Activated T-helper 17 cell treated with anti-CD3 and anti-CD28 coated beads, Interleukin-2, amount 50 U/mL, for 72 hours (primary cell): ENCODE data around the gene TBL1Y. TPM values are rescaled to one million over a fixed set of nuclear protein-coding genes. Genes with fewer than 3 reads are reported as not detected.

Source experiments
- ATAC-seq: fragments of 150-1000 bp; cut with Tn5 transposase; replicated peaks from 2 replicates; pipeline ENCODE4 v1.10.0; 2021; ENCODE audit warnings: mild to moderate bottlenecking, moderate library complexity
- H3K27ac Mint-ChIP-seq: one replicate; pipeline ENCODE4 v1.8.0; 2022; ENCODE audit warnings: mixed read lengths
- H3K27me3 Mint-ChIP-seq: one replicate; pipeline ENCODE4 v1.8.0; 2022; ENCODE audit warnings: mixed read lengths
- H3K36me3 Mint-ChIP-seq: one replicate; pipeline ENCODE4 v1.8.0; 2022; ENCODE audit warnings: low read depth, mild to moderate bottlenecking, mixed read lengths
- H3K4me1 Mint-ChIP-seq: one replicate; pipeline ENCODE4 v1.8.0; 2022; ENCODE audit warnings: mixed read lengths
- H3K4me3 Mint-ChIP-seq: one replicate; pipeline ENCODE4 v1.8.0; 2022; ENCODE audit warnings: mild to moderate bottlenecking, mixed read lengths
- H3K9me3 Mint-ChIP-seq: one replicate; pipeline ENCODE4 v1.8.0; 2022; ENCODE audit warnings: mixed read lengths
- total RNA-seq, 2 donors: library from RNA; stranded (reverse); gene quantifications; one replicate each; pipeline ENCODE4 v1.2.3, GENCODE V29; 2022

Gene TBL1Y
- total RNA-seq, 2 donors from 2014 or later: not detected

DNA sequence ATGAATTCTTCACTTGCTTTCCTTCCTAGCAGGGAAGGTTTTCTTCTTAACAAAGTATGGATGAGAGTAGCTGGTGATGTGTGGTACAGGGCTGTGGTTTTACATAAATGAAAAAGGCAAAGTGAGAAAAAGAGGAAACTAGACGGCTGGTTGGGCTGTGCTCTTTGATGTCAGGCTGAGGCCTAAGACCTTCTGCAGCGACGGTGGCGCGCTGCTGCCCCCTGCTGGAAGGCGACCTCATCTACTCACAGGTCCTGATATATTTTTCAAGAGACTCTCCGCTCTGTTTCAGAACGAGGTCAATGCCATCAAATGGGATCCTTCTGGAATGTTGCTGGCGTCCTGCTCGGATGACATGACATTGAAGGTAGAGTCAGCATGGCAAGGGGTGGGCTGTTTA lies 175.1 kb downstream of the TBL1Y start:
- Mint-ChIP-seq H3K4me1 (no peaks in the 10 kb centered on the region), H3K27ac (peak overlapping the region; percentile 61), H3K27me3 (no peaks in the 10 kb centered on the region), H3K36me3 (no peaks in the 10 kb centered on the region), H3K4me3 (no peak overlapping the region), H3K9me3 (no peaks in the 10 kb centered on the region)
- ATAC-seq: peak; percentile 86

DNA sequence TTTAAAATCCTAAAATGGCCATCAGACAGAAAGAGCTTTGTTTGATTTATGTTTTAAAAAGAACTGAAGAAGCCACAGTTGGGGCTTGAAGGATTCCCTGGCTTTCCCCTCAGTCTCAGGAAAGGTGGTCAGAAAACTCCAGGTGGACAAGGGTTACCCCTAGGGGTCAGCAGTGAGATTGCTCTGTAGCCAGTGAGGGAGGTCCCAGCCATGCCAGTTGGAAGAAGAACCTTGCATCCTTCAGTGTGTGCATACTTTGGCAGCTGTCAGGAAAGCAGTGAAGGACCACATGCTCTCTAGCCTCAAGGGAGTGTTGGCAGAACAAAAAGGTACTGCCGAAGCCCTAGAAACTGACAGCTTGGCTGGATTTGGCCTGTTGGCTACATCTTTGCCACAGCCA lies 182.3 kb downstream of the TBL1Y start:
- ATAC-seq: no peak
- no peak overlapping the region for H3K27ac Mint-ChIP-seq

DNA sequence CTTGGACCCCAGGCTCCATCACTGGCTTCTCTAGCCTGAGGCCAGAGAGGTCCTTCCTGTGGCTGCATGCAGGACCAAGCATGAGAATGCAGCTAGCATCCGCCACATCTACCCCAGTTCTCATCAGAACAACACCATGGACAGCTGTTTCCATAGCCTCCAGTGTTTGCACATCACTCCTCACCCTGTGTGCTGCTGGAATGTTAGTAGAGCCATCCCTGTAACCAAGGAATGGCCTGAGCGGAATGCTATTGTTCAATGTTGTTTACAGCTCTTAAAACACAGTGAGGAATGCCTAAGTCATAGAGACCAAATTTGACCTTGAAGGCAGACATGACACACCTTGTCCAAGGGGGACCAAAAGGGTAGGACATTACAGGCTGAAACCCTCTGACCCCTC lies 183.9 kb downstream of the TBL1Y start:
- Mint-ChIP-seq H3K27me3 (no peaks in the 10 kb centered on the region), H3K4me1 (no peaks in the 10 kb centered on the region), H3K36me3 (no peaks in the 10 kb centered on the region), H3K27ac (no peak overlapping the region), H3K9me3 (no peaks in the 10 kb centered on the region), H3K4me3 (no peak overlapping the region)
- ATAC-seq: no peak

More for the DNA sequence above, 182.3 kb downstream of the TBL1Y start:
- Mint-ChIP-seq H3K36me3 (no peaks in the 10 kb centered on the region), H3K4me1 (no peaks in the 10 kb centered on the region), H3K9me3 (no peaks in the 10 kb centered on the region), H3K4me3 (no peak overlapping the region), H3K27me3 (no peaks in the 10 kb centered on the region)

DNA sequence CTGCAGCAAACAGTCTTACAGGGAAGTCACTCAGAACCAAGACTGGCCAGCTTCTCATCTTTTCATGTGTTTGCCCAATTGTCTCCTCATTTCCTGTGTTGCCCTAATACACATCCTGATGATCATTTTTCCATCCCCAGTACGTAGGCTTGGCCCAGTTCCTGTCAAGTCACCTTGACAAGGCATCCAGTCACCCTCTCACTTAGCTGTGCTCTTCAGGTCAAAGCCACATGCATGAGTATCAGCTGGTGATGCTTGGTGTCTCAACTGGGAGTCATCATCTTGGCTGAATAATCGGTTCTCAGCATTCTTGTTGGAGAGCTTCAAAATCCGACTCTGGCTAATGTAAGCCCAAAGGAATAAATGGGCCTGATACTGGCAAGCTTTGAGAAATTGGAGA lies 186.5 kb downstream of the TBL1Y start:
- Mint-ChIP-seq H3K27me3 (no peaks in the 10 kb centered on the region), H3K4me3 (no peak overlapping the region), H3K9me3 (no peaks in the 10 kb centered on the region), H3K4me1 (no peaks in the 10 kb centered on the region), H3K27ac (no peak overlapping the region), H3K36me3 (no peaks in the 10 kb centered on the region)
- ATAC-seq: peak; percentile 76

DNA sequence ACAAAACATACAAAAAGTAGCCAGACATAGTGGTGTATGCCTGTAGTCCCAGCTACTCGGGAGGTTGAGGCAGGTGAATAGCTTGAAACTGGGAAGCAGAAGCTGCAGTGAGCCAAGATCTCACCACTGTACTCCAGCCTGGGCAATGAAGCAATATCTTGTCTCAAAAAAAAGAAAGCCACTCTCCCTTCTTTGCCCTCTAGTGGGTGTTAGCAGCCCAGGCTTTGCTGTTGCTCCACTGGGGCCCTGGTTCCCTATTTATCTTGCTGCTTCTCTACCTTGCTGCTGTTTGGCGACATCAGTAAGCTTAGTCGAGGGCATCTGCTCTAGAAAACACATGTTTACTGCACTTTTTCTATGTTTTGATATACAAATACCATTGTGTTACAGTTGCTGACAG lies 189.2 kb downstream of the TBL1Y start:
- no peaks in the 10 kb centered on the region for H3K9me3 Mint-ChIP-seq
- H3K4me1 Mint-ChIP-seq: peaks cover 7% of the 10 kb centered on the region
- no peaks in the 10 kb centered on the region for H3K27me3 Mint-ChIP-seq
- H3K36me3 Mint-ChIP-seq: no peaks in the 10 kb centered on the region
- no peak overlapping the region for H3K4me3 Mint-ChIP-seq
- ATAC-seq: peak; percentile 38
- H3K27ac Mint-ChIP-seq: no peak overlapping the region

DNA sequence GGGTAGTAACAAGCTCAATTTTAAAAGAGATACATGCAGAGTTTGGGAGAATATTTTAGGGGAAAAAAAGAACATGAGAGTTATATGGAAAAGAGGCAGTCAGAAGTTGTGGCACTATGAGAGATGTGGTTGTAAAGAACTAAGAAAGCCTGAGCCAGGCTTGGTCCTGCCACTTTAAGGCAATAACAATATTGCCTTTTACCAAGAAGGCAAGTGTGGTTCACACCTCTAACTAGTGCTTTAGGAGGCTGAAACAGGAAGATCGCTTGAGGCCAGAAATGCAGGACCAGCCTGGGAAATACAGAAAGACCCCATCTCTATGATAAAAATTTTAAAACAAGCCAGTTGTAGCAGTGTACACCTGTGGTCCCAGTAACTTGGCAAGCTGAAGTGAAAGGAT lies 192.2 kb downstream of the TBL1Y start:
- no peaks in the 10 kb centered on the region for H3K27me3 Mint-ChIP-seq
- no peaks in the 10 kb centered on the region for H3K9me3 Mint-ChIP-seq
- H3K36me3 Mint-ChIP-seq: no peaks in the 10 kb centered on the region
- H3K4me1 Mint-ChIP-seq: peaks cover 25% of the 10 kb centered on the region
- H3K4me3 Mint-ChIP-seq: no peak overlapping the region
- H3K27ac Mint-ChIP-seq: no peak overlapping the region
- ATAC-seq: no peak

DNA sequence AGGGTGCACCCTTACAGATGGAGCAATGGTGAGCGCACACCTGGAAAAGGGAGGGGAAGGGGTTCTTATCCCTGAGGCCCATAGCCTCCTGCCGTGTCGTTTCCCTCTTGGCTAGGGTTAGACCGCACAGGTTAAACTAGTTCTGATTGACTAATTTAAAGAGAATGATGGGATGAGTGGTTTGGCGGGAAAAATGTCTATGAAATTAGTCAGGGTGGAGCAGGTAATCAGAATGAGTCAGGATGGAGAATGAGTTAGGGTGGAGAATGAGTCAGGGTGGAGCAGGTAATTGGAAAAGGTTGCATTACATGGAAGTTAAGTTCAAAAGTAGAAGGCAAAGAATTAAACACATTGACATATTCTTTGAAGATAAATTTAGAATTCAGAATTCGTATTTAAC lies 196.7 kb downstream of the TBL1Y start:
- Mint-ChIP-seq H3K27ac (peak overlapping the region; percentile 77), H3K4me1 (peaks cover 24% of the 10 kb centered on the region), H3K9me3 (no peaks in the 10 kb centered on the region), H3K27me3 (no peaks in the 10 kb centered on the region), H3K36me3 (no peaks in the 10 kb centered on the region), H3K4me3 (peak overlapping the region; percentile 40)
- peak; percentile 77 for ATAC-seq

DNA sequence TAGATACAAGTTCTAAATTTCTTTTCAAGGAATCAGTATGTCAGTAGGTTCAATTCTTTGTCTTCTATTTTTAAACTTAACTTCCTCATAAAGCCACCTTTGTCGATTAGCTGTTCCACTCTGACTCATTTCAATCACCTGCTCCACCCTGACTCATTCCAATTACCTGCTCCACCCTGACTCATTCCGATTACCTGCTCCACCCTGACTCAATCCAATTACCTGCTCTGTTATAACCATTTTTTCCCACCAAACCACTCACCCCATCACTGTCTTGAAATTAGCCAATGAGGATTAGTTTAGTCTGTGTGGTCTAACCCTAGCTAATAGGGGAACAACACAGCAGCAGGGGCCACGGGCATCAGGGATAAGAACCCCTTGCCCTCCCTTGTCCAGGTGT lies 199.6 kb downstream of the TBL1Y start:
- Mint-ChIP-seq H3K27ac (peak overlapping the region; percentile 4), H3K4me1 (peaks cover 19% of the 10 kb centered on the region), H3K36me3 (no peaks in the 10 kb centered on the region), H3K4me3 (peak overlapping the region; percentile 15), H3K9me3 (no peaks in the 10 kb centered on the region), H3K27me3 (no peaks in the 10 kb centered on the region)
- ATAC-seq: peak; percentile 34

DNA sequence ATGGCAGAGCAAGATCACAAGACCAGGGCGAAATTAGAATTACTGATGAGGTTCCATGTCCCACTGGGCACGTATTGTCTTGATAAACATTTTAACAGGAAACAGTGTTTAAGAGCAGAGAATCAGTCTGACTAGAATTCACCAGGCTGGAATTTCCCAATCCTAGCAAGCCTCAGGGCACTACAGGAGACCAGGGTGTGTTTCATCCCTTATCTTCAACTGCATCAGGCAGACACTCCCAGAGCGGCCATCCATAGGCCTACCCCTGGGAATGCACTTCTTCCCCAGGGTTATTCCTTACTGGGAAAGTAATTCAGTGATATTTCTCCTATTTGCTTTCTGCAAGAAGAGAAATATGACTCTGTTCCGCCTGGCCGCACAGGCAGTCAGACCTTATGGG lies 205.4 kb downstream of the TBL1Y start:
- Mint-ChIP-seq H3K4me3 (no peak overlapping the region), H3K27ac (no peak overlapping the region), H3K9me3 (no peaks in the 10 kb centered on the region), H3K4me1 (no peaks in the 10 kb centered on the region), H3K27me3 (no peaks in the 10 kb centered on the region), H3K36me3 (no peaks in the 10 kb centered on the region)
- no peak for ATAC-seq

DNA sequence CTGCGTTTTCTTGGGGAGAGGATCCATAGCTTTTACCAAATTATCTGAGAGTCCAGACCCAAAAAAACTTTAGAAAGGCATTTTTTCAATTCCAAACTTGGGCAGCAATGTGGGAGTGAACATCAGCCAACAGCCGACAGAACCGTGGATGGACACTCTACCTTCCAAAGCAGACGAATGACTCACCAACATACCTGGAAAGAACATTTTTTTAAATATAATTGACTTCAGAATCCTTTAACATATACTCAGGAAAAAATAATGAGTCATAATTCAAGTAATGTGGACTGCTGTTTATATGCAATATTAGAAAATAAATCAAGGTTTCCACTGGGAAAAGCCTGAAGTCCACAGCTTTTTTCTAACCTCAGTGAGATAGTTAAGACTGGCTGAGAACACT lies 211.7 kb downstream of the TBL1Y start:
- Mint-ChIP-seq H3K9me3 (no peaks in the 10 kb centered on the region), H3K27me3 (no peaks in the 10 kb centered on the region), H3K4me3 (no peak overlapping the region), H3K4me1 (no peaks in the 10 kb centered on the region), H3K27ac (no peak overlapping the region), H3K36me3 (no peaks in the 10 kb centered on the region)
- ATAC-seq: no peak

DNA sequence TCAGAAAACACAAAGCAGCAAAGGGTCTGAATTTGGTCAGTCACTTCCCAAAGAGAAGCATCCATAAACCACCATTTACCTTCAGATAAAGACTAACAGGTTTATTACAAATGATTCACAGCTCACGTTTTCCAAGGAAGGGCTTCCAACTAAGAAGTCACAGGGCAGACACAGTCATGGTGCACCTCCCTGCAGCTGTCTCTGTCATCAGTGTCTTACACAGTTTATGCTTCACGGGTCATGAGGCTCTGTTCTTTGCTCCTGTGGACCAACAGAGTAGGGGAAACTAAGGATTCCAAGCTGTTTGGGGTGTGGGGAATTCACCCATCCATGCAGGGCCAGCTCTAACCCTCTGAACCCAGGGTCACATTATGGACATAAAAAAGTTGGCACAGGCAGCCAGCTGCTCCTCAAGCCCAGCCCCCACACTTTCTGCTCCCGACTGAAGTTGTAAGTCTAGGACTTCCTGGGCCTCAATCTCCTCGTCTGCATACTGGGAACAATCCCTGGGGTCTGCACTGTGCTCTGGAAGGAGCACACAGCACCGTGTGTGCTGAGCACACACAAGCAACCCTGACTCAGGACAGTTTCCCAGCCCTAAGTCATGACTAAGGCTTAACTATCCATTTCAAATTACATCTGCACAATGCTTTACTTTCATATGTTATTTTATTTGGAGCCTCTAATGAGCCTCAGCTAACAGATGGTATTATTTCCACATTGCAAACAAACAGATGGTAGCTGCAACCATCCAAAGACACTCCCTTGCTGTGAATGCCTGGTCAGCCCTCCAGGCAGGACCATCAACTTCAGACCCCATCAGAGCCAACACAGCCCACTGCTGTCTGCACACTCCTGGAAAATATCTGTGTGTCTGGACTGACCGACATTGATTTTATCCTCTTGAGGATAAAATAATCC lies 214.9 kb downstream of the TBL1Y start:
- Mint-ChIP-seq H3K9me3 (no peaks in the 10 kb centered on the region), H3K4me1 (no peaks in the 10 kb centered on the region), H3K4me3 (no peak overlapping the region), H3K36me3 (no peaks in the 10 kb centered on the region), H3K27ac (no peak overlapping the region), H3K27me3 (no peaks in the 10 kb centered on the region)
- no peak for ATAC-seq

DNA sequence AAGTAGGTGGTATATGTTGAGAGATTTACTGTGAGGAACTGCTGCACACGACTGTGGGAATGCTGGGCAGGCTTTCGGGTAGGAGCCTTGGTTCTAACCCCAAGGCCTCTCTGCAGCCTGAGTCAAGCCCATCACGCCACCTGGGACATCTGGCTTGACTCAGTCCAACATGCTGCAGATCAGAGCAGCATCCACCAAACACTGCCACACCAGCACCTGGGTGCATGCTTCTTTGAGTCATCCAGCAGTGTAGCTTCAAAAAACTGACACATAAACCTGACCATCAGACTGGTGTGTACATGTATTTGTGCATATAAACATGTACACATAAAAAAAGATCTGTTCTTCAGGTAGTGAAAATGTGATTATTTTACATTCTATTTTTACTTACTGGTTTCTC lies 217.7 kb downstream of the TBL1Y start:
- Mint-ChIP-seq H3K36me3 (no peaks in the 10 kb centered on the region), H3K27ac (no peak overlapping the region), H3K4me1 (no peaks in the 10 kb centered on the region), H3K4me3 (no peak overlapping the region), H3K9me3 (no peaks in the 10 kb centered on the region), H3K27me3 (no peaks in the 10 kb centered on the region)
- ATAC-seq: peak; percentile 14

Other genes with a start within 250 kb of the TBL1Y start
- gene AMELY, start 1.1 kb downstream of the TBL1Y start, total RNA-seq: not detected